ENCODE results near the gene ARHGAP31.

- TF ChIP-seq CTCF (IDR thresholded peaks at IDR 0.05) = no peak
- TF ChIP-seq EP300 (IDR thresholded peaks at IDR 0.05) = no peak
- TF ChIP-seq POLR2A (IDR thresholded peaks at IDR 0.05) = no peak
Observed at GRCh38 chr3:119338754-119339153, 44.6 kb downstream of the ARHGAP31 start.
